Testis (tissue), 3 donors: ENCODE measurements around the gene TLCD5. TPM values are rescaled to one million over a fixed set of nuclear protein-coding genes. Genes with fewer than 3 reads are reported as not detected.
A peak's percentile ranks its signal among the peaks of the same experiment; 100 is the strongest.

ENCODE experiments used
- DNase-seq: peaks from one replicate; pipeline ENCODE4 v3.0.0-alpha.2; 2019
- H3K27ac ChIP-seq, 2 donors: fragments of 200-600 bp; sonication (generic); one replicate each; pipeline ENCODE4 v1.5.1; 2019
- H3K27me3 ChIP-seq: fragments of 200-600 bp; sonication (generic); one replicate; pipeline ENCODE4 v1.5.1; 2019
- H3K36me3 ChIP-seq: fragments of 200-600 bp; sonication (generic); one replicate; pipeline ENCODE4 v1.5.1; 2017; ENCODE audit warnings: low read depth; ENCODE audit errors: missing control alignments
- H3K4me1 ChIP-seq: fragments of 200-600 bp; sonication (generic); one replicate; pipeline ENCODE4 v1.5.1; 2019
- H3K4me3 ChIP-seq, 2 donors: fragments of 200-600 bp; sonication (generic); one replicate each; pipeline ENCODE4 v1.5.1; 2017 to 2019
- H3K9me3 ChIP-seq: fragments of 200-600 bp; sonication (generic); one replicate; pipeline ENCODE4 v1.5.1; 2017
- POLR2A ChIP-seq: fragments of 450-650 bp; IDR thresholded peaks from one replicate; pipeline ENCODE4 v1.6.1; 2017; ENCODE audit warnings: antibody characterized with exemption, mild to moderate bottlenecking, moderate library complexity
- WGBS, 2 donors: methylation state at CpG; one replicate each; pipeline ENCODE4 v1.1.5; 2018; 5-methylcytosine and 5-hydroxymethylcytosine counted together
- intact Hi-C: fragments of 100-400 bp; cut with DNase I; formaldehyde crosslinking; loops from one replicate; pipeline ENCODE4 v1.15.1; 2023; ENCODE audit warnings: low total_unique reads
- polyA plus RNA-seq: library from polyadenylated mRNA; stranded (reverse); fragments of 350-450 nt; fragmentation: Illumina TruSeq; extraction: RNeasy Lipid Tissue Mini Kit (QIAGEN cat#74804); gene quantifications from one replicate; pipeline ENCODE4 v1.2.3, GENCODE V29; 2014; ENCODE audit warnings: low read depth, low replicate concordance; ENCODE audit not compliant: insufficient read depth
- total RNA-seq, 2 donors: library from RNA; depleted of rRNA; stranded (reverse); fragments of >200 nt; gene quantifications; one replicate each; pipeline ENCODE4 v1.2.3, GENCODE V29; 2016
- TF ChIP-seq, protein P1 (sequence below), 3 experiments: fragments of 450-650 bp in 2 of 3; fragments of 200-600 bp in 1 of 3; sonication (generic) in 1 of 3; IDR thresholded peaks; one replicate each; pipeline ENCODE4 v1.5.1; 2016 to 2019; ENCODE audit warnings: antibody characterized with exemption in 3 of 3, mild to moderate bottlenecking in 2 of 3, moderate library complexity in 1 of 3

TLCD5 gene
- total and polyA plus RNA-seq, 3 donors from 2014 or later = 7.9 to 14.0 (median 12.6) TPM

DNA sequence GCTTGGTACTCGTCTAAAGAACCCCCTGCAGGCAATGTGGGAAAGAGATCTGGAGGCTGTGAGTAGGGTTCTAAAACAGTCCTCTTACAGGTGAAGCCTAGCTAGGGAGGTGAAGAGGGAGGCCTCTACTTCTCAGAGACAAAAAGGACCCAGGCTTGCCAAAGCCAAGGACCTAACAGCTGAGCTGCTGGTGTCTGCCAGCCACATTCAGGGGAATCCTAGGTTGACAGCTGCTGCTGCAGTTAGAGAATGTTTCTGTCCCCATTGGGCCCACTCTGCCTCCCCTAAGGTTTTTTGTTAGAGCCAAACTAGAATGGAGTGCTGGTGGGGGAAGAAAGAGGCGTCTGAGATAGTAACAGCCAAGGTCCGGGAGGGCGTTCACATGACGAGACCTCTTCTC, 26.6 kb upstream of the TLCD5 start:
- Histone ChIP-seq H3K36me3 (no peaks in the 10 kb centered on the region), H3K4me3 (no peak overlapping the region), H3K27ac (no peak overlapping the region), H3K9me3 (no peaks in the 10 kb centered on the region), H3K4me1 (no peaks in the 10 kb centered on the region), H3K27me3 (no peaks in the 10 kb centered on the region)
- WGBS, 2 donors = 95 to 97% methylated on average over 5 of the region's 5 CpGs
- no peak for DNase-seq
- TF ChIP-seq, protein P1, sequence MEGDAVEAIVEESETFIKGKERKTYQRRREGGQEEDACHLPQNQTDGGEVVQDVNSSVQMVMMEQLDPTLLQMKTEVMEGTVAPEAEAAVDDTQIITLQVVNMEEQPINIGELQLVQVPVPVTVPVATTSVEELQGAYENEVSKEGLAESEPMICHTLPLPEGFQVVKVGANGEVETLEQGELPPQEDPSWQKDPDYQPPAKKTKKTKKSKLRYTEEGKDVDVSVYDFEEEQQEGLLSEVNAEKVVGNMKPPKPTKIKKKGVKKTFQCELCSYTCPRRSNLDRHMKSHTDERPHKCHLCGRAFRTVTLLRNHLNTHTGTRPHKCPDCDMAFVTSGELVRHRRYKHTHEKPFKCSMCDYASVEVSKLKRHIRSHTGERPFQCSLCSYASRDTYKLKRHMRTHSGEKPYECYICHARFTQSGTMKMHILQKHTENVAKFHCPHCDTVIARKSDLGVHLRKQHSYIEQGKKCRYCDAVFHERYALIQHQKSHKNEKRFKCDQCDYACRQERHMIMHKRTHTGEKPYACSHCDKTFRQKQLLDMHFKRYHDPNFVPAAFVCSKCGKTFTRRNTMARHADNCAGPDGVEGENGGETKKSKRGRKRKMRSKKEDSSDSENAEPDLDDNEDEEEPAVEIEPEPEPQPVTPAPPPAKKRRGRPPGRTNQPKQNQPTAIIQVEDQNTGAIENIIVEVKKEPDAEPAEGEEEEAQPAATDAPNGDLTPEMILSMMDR (IDR thresholded peaks at IDR 0.05) = no peak
- TF ChIP-seq POLR2A = no peak
- intact Hi-C loops = no loop called here

- intact Hi-C loops = loop anchor here (2.0 kb wide), 1 partner anchor 71 kb away; no protein-coding TSS in a partner anchor
- 82% methylated on average over 5 to 6 of the region's 6 CpGs for WGBS, 2 donors
Observed at GRCh38 chr11:120302001-120302805, 22.9 kb upstream of the TLCD5 start.

GRCh38 chr11:120303004-120303637, 22.0 kb upstream of the TLCD5 start:
- Histone ChIP-seq H3K4me1 (no peaks in the 10 kb centered on the region), H3K27ac (no peak overlapping the region), H3K36me3 (no peaks in the 10 kb centered on the region), H3K9me3 (no peaks in the 10 kb centered on the region), H3K27me3 (no peaks in the 10 kb centered on the region), H3K4me3 (no peak overlapping the region)
- DNase-seq = peak; percentile 84
- 42 to 58% methylated on average over 2 to 3 of the region's 3 CpGs for WGBS, 2 donors
- intact Hi-C loops = loop anchor here (2.0 kb wide), 1 partner anchor 72 kb away; no protein-coding TSS in a partner anchor
- TF ChIP-seq, protein P1 (IDR thresholded peaks at IDR 0.05) = peak; percentile 70 to 82 (median 77)
- TF ChIP-seq POLR2A = no peak

More at GRCh38 chr11:120302001-120302805, 22.9 kb upstream of the TLCD5 start:
- Histone ChIP-seq H3K27ac (no peak overlapping the region), H3K4me3 (no peak overlapping the region), H3K9me3 (no peaks in the 10 kb centered on the region), H3K27me3 (no peaks in the 10 kb centered on the region), H3K4me1 (no peaks in the 10 kb centered on the region), H3K36me3 (no peaks in the 10 kb centered on the region)
- no peak for TF ChIP-seq POLR2A
- TF ChIP-seq, protein P1 (IDR thresholded peaks at IDR 0.05) = no peak
- no peak for DNase-seq

GRCh38 chr11:120304526-120304925, 20.6 kb upstream of the TLCD5 start:
- DNase-seq = no peak
- H3K4me3 ChIP-seq = no peak overlapping the region
- H3K36me3 ChIP-seq = no peaks in the 10 kb centered on the region
- H3K9me3 ChIP-seq = no peaks in the 10 kb centered on the region
- intact Hi-C loops = no loop called here
- H3K27ac ChIP-seq = no peak overlapping the region
- H3K27me3 ChIP-seq = no peaks in the 10 kb centered on the region
- no peak for TF ChIP-seq POLR2A
- TF ChIP-seq, protein P1 (IDR thresholded peaks at IDR 0.05) = no peak
- H3K4me1 ChIP-seq = no peaks in the 10 kb centered on the region
